ENCODE measurements around the gene INTS14. TPM values are rescaled to one million over a fixed set of nuclear protein-coding genes. Genes with fewer than 3 reads are reported as not detected.
"Not testable (repeated sequence)": the region's sequence is repeated elsewhere in the genome, so short reads cannot be mapped to it uniquely, and the experiment has no call there.

Gene INTS14
- total RNA-seq, 4 donors from 2014 or later: 11.9 to 20.0 (median 14.8) TPM

- no peak for TF ChIP-seq CTCF (IDR thresholded peaks at IDR 0.05 in 4 of 5, conservative IDR thresholded peaks at IDR 0.05 in 1 of 5)
- no peak for TF ChIP-seq POLR2A (IDR thresholded peaks at IDR 0.05)
- ATAC-seq (no peak), DNase-seq (no peak)
- Histone ChIP-seq H3K36me3 (peaks cover 2 to 62% of the 10 kb centered on the region in 2 donors), H3K27ac (no peak overlapping the region), H3K9me3 (no peaks in the 10 kb centered on the region), H3K4me1 (no peaks in the 10 kb centered on the region), H3K4me3 (no peak overlapping the region), H3K27me3 (no peaks in the 10 kb centered on the region)
- intact Hi-C loops (cut with DNase I; ENCODE audit: low total_unique reads) (no loop called here), in situ Hi-C loops (cut with MboI; ENCODE audit: low sequenced_read_pairs in 4 of 4) (no loop called here)
Measured at GRCh38 chr15:65558997-65559760, 51.8 kb downstream of the INTS14 start.

GRCh38 chr15:65558336-65558735, 52.6 kb downstream of the INTS14 start:
- intact Hi-C loops (cut with DNase I; ENCODE audit: low total_unique reads) (no loop called here), in situ Hi-C loops (cut with MboI; ENCODE audit: low sequenced_read_pairs in 4 of 4) (no loop called here)
- H3K9me3 ChIP-seq: no peaks in the 10 kb centered on the region
- TF ChIP-seq POLR2A (IDR thresholded peaks at IDR 0.05) (no peak), CTCF (IDR thresholded peaks at IDR 0.05 in 4 of 5, conservative IDR thresholded peaks at IDR 0.05 in 1 of 5) (no peak)
- H3K4me3 ChIP-seq: no peak overlapping the region
- no peaks in the 10 kb centered on the region for H3K4me1 ChIP-seq
- DNase-seq (no peak), ATAC-seq (no peak)
- H3K27me3 ChIP-seq: no peaks in the 10 kb centered on the region
- peaks cover 2 to 59% of the 10 kb centered on the region in 2 donors for H3K36me3 ChIP-seq
- H3K27ac ChIP-seq: no peak overlapping the region

- no peaks in the 10 kb centered on the region for H3K27me3 ChIP-seq
- no peak overlapping the region for H3K4me3 ChIP-seq
- DNase-seq (no peak), ATAC-seq (no peak)
- no peak for TF ChIP-seq CTCF (IDR thresholded peaks at IDR 0.05 in 4 of 5, conservative IDR thresholded peaks at IDR 0.05 in 1 of 5)
- TF ChIP-seq POLR2A (IDR thresholded peaks at IDR 0.05): no peak
- intact Hi-C loops (cut with DNase I; ENCODE audit: low total_unique reads): no loop called here
- in situ Hi-C loops (cut with MboI; ENCODE audit: low sequenced_read_pairs in 4 of 4): no loop called here
- H3K27ac ChIP-seq: no peak overlapping the region
- no peaks in the 10 kb centered on the region for H3K4me1 ChIP-seq
- H3K9me3 ChIP-seq: no peaks in the 10 kb centered on the region
- H3K36me3 ChIP-seq: peaks cover 2 to 45% of the 10 kb centered on the region in 2 donors
Measured at GRCh38 chr15:65556622-65557021, 54.3 kb downstream of the INTS14 start.

GRCh38 chr15:65553691-65554090, 57.2 kb downstream of the INTS14 start:
- peaks cover 0 to 5% of the 10 kb centered on the region in 2 donors for H3K4me1 ChIP-seq
- ATAC-seq: no peak
- H3K36me3 ChIP-seq: peaks cover 2 to 39% of the 10 kb centered on the region in 2 donors
- no peak for DNase-seq
- H3K4me3 ChIP-seq: no peak overlapping the region
- in situ Hi-C loops (cut with MboI; ENCODE audit: low sequenced_read_pairs in 4 of 4): no loop called here
- TF ChIP-seq POLR2A (IDR thresholded peaks at IDR 0.05) (no peak), CTCF (IDR thresholded peaks at IDR 0.05 in 4 of 5, conservative IDR thresholded peaks at IDR 0.05 in 1 of 5) (no peak)
- intact Hi-C loops (cut with DNase I; ENCODE audit: low total_unique reads): no loop called here
- no peaks in the 10 kb centered on the region for H3K9me3 ChIP-seq
- no peaks in the 10 kb centered on the region for H3K27me3 ChIP-seq
- H3K27ac ChIP-seq: no peak overlapping the region

- H3K4me1 ChIP-seq; H3K27me3 ChIP-seq; H3K4me3 ChIP-seq; H3K9me3 ChIP-seq; intact Hi-C loops (cut with DNase I; ENCODE audit: low total_unique reads); H3K27ac ChIP-seq; ATAC-seq; in situ Hi-C loops (cut with MboI; ENCODE audit: low sequenced_read_pairs in 4 of 4); DNase-seq: not testable (repeated sequence)
- peaks cover 2 to 32% of the 10 kb centered on the region in 2 donors for H3K36me3 ChIP-seq
Measured at GRCh38 chr15:65552851-65553250, 58.1 kb downstream of the INTS14 start.

All from gastrocnemius medialis (tissue), 4 donors.